Activated T-helper 9 cell treated with anti-CD3 and anti-CD28 coated beads, Interleukin-2, amount 50 U/mL, for 16 hours (primary cell): ENCODE data around the gene JAM3.
"Not testable (repeated sequence)": the region's sequence is repeated elsewhere in the genome, so short reads cannot be mapped to it uniquely, and the experiment has no call there.

Source experiments
- DNase-seq: peaks from one replicate; pipeline ENCODE4 v3.0.0-alpha.2; 2020; ENCODE audit warnings: low read depth

The JAM3 gene

DNA sequence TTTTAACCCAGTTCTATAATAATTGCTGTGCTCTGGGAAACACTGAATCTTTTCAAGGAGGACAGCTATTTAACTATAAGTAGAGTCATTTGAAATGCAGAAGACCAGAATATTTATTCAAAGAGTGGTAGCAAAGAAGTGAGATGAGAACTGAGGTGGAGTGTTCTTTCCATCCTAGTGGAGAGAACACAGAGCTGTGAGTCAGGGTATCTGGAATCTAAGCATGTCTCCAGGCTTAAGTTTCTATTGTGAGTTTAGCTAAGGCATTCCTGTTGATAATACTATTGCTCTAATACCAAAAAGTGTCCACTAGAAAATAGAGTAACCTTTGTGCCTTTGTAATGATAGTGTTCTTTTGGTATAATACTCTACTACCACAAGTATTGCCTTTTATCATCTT, 32.4 kb downstream of the JAM3 start:
- no peak for DNase-seq

DNA sequence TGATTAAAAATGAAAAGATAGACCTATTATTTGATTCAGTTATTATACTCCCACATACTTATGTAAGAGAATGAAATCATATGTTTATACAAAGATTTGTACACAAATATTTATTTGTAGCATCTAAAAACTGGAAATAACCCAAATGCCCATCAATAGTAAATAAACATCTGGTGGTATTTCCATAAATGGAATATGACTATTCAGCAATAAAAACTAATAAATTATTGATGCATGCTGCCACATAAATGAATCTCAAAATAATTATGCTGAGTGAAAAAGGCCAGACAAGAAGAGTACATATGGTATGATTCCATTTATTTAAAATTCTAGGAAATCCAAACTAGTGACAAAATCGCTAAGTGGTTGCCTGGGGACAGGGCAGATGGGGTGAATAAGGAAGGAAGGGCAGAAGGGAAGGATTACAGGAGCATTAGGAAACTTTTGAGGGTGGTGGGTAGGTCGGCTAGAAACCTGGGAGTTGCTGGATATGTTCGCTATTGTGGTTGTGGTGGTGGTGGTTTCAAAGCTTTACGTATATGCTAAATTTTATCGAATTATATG, 41.5 kb downstream of the JAM3 start:
- no peak for DNase-seq

DNA sequence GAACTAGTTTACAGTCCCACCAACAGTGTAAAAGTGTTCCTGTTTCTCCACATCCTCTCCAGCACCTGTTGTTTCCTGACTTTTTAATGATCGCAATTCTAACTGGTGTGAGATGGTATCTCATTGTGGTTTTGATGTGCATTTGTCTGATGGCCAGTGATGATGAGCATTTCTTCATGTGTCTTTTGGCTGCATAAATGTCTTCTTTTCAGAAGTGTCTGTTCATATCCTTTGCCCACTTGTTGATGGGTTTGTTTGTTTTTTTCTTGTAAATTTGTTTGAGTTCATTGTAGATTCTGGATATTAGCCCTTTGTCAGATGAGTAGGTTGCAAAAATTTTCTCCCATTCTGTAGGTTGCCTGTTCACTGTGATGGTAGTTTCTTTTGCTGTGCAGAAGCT, 44.9 kb downstream of the JAM3 start:
- DNase-seq = not testable (repeated sequence)

DNA sequence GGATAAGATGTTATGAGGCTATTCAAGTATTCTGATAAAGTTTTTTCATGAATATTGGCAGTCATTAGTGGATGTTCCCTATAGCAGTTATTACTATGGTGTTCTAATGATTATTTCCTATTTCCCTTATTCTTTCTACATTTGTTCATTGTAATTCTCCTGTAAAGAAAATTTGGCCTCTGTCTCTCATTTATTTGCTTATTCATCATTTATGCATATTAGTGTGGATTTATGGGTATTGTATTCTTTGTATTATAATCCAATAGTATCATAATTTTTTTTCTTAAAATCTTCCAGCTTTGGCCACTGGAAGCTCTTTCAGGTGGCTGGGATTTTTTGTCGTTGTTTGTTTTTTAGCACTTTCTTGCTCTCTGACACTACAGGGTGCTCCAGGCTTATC, 47.3 kb downstream of the JAM3 start:
- DNase-seq = no peak

DNA sequence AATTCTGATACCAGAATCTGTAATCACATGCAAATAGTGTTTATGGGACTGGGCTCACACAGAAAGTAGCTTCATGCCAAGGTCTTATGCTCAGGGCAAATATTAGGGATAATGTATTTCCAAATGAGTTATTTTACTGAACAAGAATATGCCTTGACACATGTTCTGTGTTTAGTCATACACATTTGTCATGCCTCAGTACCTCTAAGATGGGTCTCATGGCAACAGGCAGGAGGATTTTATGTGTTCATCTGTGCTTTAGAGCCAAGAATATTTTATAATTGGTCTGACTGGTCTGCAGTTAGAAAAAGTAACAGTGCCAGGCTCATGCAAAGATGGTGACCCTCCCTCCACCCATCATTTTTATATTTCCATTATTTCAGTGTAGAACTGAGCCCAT, 49.1 kb downstream of the JAM3 start:
- no peak for DNase-seq

DNA sequence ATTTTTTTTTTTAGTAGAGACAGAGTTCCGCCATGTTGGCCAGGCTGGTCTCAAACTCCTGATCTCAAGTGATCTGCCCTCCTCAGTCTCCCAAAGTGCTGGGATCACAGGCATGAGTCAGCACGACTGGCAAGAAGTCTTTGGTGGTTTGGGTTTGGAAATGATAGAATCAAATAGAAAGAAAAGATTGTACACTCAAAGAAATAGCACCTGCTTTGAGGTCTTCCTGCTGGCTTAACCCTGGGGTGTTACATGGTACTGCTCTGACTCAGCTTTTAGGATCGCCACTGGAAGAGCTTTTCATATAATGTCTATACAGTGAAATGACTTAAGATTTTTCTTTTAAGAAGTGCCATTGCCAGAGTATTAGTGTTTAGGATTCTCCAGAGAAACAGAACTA, 50.2 kb downstream of the JAM3 start:
- DNase-seq = no peak

DNA sequence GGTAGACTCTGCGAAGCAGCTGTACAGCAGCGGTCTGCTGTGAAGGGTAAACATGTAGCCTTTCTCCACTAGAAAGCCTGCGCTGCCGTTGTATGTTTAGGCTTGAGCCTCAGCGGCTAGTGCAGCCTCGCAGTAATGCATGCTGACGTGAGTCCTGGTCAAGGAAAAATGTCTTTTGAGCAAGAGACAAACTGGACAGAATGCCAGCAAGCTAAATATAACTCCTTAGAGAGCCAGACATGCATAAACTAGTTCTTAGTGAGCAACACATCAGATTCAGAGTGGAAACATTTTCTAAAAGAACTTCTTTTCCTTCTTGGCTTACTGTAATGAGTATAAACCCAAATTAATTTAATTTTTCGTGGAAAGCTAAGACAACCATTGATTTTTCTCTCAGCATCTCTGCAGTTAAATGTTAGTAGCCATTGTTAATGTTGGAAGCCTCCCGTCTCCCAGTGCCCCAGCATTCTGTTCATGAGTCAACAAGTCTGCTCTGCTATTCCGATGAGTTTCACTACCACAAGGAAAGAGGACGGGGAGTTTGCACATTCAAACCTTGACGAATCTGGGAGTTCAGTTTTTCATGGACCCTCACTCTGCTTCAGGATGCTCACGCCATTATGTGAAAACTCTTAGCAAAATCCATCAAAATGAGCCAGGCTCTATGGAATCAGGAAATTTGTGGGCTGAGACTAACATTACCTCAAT, 51.4 kb downstream of the JAM3 start:
- no peak for DNase-seq

DNA sequence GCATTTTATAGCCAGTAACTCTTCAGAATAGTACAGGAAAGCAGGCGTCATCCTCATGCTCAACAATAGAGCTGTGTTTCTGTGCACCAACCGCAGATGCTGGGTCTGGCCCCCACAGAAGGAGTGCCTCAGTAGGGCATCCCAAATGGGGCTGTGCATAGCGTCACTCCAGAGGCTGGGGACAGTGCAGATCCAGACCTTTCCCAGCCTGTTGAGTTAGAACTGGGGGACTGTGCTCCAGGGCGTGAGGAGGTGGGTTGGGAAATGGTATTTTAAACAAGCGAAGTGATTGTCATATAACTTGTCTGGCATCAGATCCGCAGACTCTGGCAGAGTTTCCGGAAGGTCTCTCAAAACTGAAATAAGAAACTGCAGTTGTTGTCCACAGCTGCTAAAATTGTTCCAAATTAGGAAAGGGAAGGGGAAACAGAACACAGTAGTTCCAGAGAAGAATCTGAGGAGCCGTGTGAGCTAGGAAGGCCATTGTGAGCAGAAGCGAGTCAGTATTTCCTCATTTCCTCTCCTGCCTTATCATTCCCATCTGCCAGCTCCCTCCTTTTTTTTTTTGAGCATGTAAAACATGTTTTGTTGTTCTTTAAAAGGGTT, 52.2 kb downstream of the JAM3 start:
- DNase-seq = no peak

DNA sequence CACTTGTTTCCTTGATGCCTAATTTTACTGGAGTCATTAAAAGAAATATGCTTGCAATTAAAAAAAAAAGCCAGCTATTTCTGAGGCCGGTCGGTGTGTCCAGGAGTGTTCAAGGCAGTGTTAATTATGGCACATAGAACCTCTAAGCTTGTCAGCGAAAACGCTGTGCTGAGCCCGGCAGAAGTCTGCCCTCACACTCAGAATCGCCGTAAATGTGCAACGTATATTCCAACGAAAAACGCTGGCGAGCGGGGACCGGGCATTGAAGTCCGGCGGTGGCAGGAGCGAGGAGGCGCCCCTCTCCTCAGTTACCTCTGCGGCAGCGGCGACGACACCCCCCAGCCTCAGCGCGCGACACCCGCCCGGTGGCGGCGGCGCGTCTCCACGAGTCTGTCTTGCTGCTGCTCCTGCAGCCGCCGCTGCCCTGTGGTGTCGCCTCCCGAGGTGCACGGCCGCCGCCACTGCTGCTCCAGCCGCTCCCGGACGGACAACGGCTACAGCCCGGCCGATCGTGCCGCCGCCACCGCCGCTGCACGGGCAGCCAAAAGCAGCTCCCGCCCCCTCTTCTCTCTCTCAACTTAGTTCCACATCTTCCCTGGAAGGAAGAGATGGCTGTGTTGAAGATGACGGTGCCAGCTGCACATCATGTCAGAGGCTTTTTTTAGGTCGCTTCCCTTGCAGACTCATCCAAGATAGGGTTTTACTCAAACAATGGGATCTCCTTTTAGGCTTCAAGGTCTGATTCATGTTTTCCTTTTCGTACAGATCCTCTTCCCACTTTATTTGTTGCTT, 56.0 kb downstream of the JAM3 start:
- DNase-seq = no peak

DNA sequence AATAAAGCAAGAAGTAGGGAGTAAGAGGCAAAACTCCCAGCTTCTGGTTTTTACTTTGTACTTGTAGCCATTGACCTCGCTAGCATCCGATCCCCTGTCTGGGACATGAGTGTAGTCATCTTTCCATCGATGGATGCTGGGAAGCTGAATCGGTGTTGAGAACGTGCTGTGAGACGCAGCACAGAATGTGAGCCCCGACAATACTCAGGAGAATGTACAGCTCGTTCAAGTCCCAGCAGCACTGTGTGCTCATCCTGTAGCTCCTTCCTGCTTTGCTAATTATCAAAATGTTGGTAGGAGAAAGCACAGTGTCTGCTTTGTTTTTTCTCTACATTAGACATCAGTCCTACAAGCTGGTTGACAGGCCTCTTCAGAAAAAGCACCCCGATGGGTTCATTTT, 56.6 kb downstream of the JAM3 start:
- DNase-seq = no peak

DNA sequence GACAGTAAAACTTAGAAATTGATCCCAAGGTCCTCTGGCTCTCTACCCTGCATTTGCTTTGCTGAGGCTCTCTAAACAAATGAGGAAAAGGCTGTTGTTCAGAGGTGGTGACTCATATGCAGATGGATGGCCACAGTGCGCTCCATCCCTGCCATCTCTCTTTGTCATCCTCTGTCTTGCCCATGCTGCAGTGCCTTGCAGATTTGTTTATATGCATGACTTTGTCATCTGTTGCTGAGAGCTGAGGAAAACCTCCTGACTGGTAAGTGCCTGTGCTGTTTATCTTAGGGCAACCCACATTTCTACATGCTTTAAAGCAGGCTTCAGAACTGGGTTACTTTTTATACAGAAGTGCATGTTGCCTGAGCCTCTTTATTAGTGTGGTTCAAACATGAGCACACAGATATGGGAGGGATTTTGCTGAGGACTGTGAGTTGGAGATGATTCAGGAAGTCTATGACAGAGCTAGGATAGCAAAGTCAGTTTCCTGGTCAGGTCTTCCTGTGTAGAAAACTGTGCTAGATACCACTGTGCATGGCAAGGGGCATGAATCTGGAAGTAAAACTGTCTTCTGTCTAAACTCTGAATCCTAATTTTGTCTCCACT, 57.4 kb downstream of the JAM3 start:
- DNase-seq = no peak

DNA sequence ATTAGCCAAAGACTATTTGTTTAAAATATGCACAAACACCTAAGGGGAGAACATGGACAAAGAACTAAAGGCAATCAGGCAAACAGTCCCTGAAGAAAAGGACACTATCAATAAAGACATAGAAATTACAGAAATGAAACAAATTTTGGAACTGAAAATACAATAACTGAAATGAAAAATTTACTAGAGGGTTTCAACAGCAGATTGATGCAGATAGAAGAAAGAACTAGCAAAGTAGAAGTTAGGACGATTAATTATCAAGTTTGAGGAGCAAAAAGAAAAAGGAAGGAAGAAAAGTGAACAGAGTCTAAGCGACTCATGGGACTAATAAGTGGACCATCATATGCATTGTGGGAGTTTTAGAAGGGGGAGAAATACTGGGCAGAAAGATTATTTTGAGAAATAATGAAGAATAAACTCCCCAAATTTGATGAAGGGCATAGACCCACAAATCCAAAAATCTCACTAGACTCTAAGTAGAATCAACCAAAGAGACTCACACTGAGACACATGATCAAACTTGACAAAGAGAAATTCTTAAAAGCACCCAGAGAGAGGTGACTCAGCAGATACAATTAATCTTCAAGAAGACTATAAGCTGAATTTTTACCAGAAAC, 62.9 kb downstream of the JAM3 start:
- no peak for DNase-seq

DNA sequence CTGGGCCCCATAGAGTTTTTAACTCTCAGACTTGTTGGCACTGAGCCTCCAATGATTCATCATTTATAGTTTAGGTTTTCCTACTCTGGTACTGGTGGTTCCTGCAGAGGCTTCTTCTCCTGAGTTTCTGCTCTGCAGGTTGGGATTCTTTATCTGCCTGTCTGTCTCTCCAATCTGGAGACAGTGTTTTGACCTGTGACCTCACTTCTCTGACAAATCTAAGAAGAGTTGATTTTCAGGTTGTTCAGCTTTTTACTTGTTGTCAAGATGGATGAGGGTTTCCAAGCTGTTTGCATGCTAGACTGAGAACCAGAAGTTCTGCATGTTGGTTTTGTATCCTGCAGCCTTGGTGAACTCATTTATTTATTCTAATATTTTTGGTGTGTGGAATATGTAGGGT, 63.9 kb downstream of the JAM3 start:
- no peak for DNase-seq

DNA sequence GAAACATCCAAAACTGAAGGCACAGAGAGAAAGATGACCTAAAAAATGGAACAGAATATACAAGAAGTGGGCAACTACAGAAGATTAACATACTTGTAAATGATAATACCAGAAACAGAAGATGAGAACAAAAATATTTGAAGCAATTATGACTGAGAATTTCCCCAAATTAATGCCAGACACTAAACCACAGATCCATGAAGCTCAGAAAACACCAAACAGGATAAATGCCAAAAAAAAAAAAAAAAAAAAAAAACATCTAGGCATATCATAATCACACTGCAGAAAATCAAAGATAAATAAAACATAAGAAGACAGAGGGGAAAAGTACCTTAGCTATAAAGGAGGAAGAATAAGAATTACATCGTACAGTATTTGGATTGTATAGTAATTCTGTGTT, 65.3 kb downstream of the JAM3 start:
- no peak for DNase-seq

DNA sequence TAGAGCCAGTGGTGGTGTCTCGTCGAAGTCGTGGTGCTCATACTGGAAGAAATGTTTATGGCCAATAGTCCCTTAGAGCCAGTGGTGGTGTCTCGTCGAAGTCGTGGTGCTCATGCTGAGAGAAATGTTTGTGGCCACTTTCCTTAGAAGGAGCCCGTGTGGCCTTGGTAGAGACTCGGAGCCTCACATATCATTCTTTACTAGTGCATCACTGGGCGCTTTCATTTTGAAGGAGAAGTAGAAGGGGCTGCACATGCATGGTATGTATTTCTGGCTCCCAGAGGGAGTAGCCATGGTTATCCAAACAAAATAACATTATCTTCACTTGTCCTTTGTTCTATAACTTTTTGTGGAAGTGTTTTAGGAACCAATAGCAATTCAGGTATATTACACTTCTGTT, 69.5 kb downstream of the JAM3 start:
- no peak for DNase-seq

DNA sequence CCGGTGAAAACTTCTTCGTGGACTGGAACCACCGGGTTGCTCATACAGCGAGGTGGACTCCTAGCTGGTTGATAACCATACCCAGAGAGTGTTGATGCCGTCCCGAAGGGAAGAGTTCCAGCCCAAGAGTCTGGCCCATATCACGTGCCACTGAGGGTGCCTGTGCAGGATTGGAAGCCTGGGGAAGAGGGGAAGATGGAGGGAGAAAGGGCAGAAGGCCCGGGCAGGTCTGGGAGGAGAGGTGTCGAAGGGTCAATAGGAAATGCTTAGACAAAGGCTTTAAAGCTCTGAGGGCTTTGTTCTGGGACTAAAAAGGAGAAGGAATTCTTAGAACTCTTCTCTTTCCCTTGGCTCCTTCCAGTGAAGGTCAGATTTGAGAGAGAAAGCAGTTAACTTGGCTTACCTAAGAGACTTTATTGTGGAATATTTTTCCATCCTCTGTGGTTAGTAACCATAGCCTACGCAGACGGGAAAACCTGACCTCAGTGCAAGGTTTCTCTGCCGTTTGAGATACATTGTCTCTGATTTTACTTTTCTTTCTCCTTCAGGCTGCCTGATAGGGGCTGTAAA, 70.5 kb downstream of the JAM3 start:
- DNase-seq = no peak

DNA sequence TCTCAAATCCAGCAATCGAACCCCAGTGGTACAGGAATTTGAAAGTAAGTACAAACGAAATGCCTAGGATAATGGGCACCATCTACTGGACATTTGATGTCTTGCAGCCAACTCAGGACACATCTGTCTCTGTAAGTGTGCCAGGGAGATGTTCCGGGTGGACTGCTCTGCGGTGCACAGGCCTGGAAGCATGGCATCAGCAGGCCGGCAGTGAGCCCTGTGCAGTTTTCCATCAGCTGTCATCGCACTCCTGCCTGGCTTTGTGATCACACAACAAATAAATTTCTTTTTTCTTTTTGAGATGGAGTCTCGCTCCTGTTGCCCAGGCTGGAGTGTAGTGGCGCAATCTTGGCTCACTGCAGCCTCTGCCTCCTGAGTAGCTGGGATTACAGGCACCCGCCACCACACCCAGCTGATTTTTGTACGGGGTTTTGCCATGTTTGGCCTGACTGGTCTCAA, 71.0 kb downstream of the JAM3 start:
- no peak for DNase-seq

DNA sequence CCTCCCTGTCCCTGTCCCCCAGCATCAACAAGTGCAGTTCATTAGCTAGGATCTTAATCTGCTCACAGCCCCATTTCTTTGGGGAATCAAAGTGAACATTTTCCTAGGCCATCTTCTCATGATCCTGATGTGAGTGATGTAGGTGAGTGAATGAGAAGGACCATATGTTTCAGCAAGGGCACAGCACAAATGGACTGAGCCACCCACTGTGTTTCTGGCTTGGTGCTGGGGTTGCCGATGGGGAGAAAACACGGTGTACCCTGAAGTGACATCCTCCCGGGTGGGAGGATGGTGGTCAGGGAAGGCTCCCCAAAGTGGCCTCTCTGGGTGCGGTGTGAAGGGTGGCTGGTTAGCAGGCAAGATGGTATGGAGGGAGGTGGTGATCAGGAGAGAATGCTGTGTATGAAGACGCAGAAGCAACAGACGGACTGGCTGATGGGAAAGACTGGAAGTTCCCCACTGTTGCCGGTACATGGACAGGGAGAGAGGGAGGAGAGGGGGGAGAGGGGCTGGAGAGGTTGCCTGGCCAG, 72.2 kb downstream of the JAM3 start:
- no peak for DNase-seq

DNA sequence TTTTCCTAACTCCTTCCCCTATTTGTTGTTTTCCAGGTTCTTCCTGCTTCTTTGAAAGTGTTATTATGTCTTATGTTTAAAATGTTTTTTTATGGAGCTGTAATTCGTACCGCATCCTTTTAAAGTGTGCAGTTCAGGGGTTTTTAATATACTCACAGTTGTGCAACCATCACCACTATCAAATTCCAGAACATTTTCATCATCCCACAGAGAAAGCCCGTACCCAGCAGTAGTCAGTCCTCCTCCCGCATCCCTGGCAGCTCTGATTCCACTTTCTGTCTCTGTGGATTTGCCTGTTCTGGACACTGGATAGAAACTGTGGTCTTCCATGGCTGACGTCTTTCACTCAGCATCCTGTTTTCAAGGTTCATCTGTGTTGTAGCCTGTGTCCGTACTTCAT, 73.7 kb downstream of the JAM3 start:
- no peak for DNase-seq

DNA sequence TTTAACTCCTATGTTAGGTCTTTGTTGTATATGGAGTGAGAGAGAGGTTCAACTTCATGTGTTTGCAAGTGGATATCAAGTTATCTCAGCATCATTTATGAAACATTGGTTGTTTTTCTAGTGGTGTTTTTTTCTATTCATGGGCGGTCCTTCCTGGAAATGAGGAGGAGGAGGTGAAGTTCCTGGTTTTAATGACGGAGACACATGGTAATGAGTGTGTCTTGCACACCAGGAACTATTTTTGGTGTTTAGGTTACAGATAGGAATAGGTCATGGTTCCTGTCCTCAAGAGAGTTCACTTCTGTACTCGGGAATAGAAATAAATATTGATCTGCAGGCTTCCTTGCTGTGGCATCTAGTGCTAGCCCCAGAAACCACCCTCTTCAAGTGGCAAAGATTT, 74.9 kb downstream of the JAM3 start:
- DNase-seq = no peak

DNA sequence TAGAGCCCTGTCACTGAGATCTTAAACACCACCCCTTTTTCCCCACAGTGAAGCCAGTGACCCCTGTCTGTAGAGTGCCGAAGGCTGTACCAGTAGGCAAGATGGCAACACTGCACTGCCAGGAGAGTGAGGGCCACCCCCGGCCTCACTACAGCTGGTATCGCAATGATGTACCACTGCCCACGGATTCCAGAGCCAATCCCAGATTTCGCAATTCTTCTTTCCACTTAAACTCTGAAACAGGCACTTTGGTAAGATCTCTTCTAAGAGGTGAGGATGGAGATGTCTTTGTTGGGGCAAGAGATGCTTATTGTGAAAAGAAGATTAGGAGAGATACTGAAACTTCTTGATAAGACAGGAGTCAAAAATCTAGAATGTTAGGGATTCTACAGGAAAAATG, 75.9 kb downstream of the JAM3 start:
- DNase-seq = no peak

DNA sequence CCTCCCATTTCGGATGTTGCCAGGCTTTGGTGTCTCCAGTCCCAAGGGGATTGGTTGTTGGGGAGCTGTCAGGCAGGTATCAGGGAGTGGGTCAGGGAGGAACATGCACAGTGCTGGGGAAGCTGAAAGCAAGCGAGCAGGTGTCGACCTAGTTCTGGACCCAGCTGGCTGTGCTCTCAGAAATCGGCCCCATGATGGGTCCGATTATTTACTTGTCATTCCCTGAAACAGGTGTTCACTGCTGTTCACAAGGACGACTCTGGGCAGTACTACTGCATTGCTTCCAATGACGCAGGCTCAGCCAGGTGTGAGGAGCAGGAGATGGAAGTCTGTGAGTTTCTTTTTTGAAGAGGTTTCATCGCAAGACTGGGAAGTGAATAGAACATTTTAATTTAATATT, 76.8 kb downstream of the JAM3 start:
- DNase-seq = no peak
